ENCODE measurements around the gene MXRA8.

MXRA8 gene

DNA sequence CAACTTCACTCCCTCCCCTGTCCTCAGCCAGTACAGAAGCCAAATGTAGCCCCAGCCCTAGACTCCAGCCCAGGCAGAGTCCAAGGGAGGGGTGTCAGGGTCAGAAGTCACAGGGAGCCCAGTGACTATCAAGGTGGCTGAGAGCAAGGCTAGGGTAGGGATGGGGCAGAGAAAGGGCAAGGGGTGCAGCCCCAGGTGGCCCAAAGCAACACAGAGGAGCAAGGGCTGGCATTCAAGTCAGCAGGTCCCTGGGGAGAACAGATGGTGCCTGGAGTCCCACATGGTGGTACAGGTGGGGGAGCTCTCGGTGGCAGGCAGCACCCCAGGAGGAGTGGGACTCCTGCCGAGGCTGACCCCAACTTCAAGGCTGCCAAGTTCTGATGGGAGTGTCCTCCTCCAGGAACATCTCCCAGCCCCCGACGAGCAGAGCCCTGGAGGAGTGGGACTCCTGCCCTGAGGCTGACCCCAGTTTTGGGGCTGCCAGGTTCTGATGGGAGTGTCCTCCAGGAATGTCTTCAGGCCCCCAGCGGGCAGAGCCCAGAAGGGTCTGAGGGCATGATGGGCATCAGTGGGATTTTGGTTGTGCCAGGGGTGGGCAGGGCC lies 5.5 kb downstream of the MXRA8 start:
- no peaks in the 10 kb centered on the region for H3K9me2 ChIP-seq (replicated peaks; ENCODE audit: insufficient read depth, low read length)
- no peaks in the 10 kb centered on the region for H3K36me3 ChIP-seq (replicated peaks; ENCODE audit: insufficient read depth, low read length)
- no peaks in the 10 kb centered on the region for H3F3A ChIP-seq (ENCODE audit: insufficient read depth, low read length)
- H3K79me2 ChIP-seq (ENCODE audit: low read length): peaks cover 7% of the 10 kb centered on the region
- no peak overlapping the region for H3K4me3 ChIP-seq (ENCODE audit: low read length)
- peaks cover 32% of the 10 kb centered on the region for H3K27me3 ChIP-seq (replicated peaks; ENCODE audit: insufficient read depth, low read length)
- TF ChIP-seq EZH2 (optimal IDR thresholded peaks at IDR 0.05; ENCODE audit: low read depth, low read length) (no peak), EZH2phosphoT487 (IDR thresholded peaks at IDR 0.05; ENCODE audit: low read length) (no peak)
- TF ChIP-seq, protein P1, sequence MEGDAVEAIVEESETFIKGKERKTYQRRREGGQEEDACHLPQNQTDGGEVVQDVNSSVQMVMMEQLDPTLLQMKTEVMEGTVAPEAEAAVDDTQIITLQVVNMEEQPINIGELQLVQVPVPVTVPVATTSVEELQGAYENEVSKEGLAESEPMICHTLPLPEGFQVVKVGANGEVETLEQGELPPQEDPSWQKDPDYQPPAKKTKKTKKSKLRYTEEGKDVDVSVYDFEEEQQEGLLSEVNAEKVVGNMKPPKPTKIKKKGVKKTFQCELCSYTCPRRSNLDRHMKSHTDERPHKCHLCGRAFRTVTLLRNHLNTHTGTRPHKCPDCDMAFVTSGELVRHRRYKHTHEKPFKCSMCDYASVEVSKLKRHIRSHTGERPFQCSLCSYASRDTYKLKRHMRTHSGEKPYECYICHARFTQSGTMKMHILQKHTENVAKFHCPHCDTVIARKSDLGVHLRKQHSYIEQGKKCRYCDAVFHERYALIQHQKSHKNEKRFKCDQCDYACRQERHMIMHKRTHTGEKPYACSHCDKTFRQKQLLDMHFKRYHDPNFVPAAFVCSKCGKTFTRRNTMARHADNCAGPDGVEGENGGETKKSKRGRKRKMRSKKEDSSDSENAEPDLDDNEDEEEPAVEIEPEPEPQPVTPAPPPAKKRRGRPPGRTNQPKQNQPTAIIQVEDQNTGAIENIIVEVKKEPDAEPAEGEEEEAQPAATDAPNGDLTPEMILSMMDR (IDR thresholded peaks at IDR 0.05; ENCODE audit: low read length): no peak
- no peak overlapping the region for H3K9ac ChIP-seq (ENCODE audit: low read length)
- no peak for DNase-seq
- H3K4me1 ChIP-seq (ENCODE audit: low read length): no peaks in the 10 kb centered on the region
- H4K20me1 ChIP-seq (ENCODE audit: insufficient read depth, low read length): no peaks in the 10 kb centered on the region
- H2AFZ ChIP-seq (ENCODE audit: low read length): no peak overlapping the region
- H3K27ac ChIP-seq (ENCODE audit: low read length): no peak overlapping the region
- H3K4me2 ChIP-seq (ENCODE audit: low read depth, low read length): no peak overlapping the region
- no peaks in the 10 kb centered on the region for H3K9me3 ChIP-seq (replicated peaks; ENCODE audit: insufficient read depth, low read length)

DNA sequence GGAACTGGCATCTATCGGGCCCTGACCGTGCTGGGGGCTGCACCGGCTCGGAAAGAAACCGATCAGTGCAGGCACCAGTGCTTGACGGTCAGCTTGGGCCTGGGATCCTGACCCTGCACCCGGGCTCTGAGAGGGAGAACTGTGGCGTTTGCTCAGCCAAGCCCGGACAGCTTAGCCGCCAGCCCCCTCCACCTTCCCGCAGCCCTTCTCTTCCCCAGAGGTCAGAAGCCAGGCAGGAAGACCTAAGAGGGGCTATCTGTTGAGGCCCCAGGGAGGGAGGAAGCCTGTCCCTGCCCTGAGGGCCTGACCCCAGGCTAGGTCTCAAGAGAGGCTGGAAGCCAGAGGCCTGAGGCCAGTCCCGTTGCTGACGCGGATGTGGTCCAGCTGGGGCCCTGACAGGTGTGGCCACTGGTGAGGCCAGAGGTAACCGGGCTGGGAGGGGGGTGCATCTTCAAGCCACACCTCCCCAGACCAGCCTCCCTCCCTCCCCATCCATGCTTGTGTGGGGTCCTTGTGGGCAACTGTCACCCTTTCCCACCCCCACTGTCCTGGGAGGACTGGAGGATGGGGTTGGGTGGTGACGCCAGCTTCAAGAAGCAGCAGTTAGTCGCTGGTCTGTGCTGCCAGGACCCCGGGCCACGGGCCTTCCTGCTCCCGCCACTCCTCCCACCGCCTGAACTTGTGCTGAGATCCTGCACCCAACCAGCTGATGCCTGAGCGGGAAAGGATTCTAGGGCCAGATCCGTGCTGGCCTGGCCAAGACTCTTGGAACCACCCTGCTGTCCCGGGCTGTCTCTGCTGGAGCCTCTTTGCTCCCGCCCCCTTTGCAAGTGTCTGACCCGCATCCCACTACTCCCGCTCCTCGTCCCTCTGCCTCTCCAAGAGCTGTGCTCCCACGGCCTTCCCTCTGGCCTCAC lies 6.6 kb downstream of the MXRA8 start:
- Histone ChIP-seq H3K9me3 (replicated peaks; ENCODE audit: insufficient read depth, low read length) (no peaks in the 10 kb centered on the region), H3K4me2 (ENCODE audit: low read depth, low read length) (no peak overlapping the region), H2AFZ (ENCODE audit: low read length) (no peak overlapping the region), H4K20me1 (ENCODE audit: insufficient read depth, low read length) (no peaks in the 10 kb centered on the region), H3F3A (ENCODE audit: insufficient read depth, low read length) (no peaks in the 10 kb centered on the region), H3K4me3 (ENCODE audit: low read length) (no peak overlapping the region), H3K36me3 (replicated peaks; ENCODE audit: insufficient read depth, low read length) (no peaks in the 10 kb centered on the region), H3K79me2 (ENCODE audit: low read length) (peaks cover 17% of the 10 kb centered on the region), H3K9ac (ENCODE audit: low read length) (no peak overlapping the region), H3K27me3 (replicated peaks; ENCODE audit: insufficient read depth, low read length) (peaks cover 29% of the 10 kb centered on the region), H3K4me1 (ENCODE audit: low read length) (no peaks in the 10 kb centered on the region), H3K27ac (ENCODE audit: low read length) (no peak overlapping the region), H3K9me2 (replicated peaks; ENCODE audit: insufficient read depth, low read length) (no peaks in the 10 kb centered on the region)
- DNase-seq: no peak
- TF ChIP-seq, protein P1 (IDR thresholded peaks at IDR 0.05; ENCODE audit: low read length): no peak
- no peak for TF ChIP-seq EZH2phosphoT487 (IDR thresholded peaks at IDR 0.05; ENCODE audit: low read length)
- TF ChIP-seq EZH2 (optimal IDR thresholded peaks at IDR 0.05; ENCODE audit: low read depth, low read length): no peak

DNA sequence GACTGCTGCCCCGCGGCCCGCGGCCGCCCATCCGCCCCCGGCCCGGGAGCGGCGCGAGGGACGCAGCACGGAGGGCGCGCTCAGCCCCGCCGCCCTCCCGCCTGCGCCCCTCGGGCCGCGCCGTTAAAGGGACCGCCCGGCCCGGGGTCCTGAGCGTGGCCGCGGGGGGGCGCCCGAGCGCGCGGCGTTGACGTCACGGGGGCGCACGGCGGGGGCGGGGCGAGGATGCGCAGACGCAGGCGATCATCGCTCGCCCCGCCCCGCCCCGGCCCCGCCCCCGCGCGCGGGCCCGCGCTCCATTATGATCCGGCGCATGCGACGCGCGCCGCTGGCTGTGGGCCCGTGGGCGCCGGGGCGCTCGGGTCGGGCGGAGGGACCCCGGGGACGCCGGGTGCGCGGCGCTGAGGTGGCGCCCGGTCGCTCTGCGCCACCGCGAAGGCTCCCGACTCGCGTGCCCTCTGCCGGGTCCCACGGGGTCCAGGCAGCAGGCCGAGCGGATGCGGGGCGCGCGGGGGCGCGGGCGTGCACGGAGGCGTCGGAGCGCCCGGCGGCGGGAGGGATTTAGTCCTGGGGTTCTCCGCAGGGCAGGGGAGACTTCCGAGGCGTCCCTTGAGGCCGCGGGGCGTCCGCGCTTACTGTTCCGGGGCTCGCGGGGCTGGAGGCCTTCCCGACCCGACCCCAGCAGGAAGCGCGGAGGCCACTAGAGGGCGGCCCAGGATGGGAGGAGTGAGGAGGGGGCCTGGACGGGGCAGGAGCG lies 8.9 kb downstream of the MXRA8 start, which contains the start of gene DVL1:
TSS of gene DVL1 (minus strand) at position 163 of the 757 bp plus-strand sequence. CDS start 353 bp downstream, outside the sequence.
- DNase-seq: peak; percentile 67
- H3K36me3 ChIP-seq (replicated peaks; ENCODE audit: insufficient read depth, low read length): no peaks in the 10 kb centered on the region
- no peaks in the 10 kb centered on the region for H3K9me2 ChIP-seq (replicated peaks; ENCODE audit: insufficient read depth, low read length)
- H3F3A ChIP-seq (ENCODE audit: insufficient read depth, low read length): no peaks in the 10 kb centered on the region
- H3K4me1 ChIP-seq (ENCODE audit: low read length): no peaks in the 10 kb centered on the region
- no peak within 1 kb of the TSS for H2AFZ ChIP-seq (ENCODE audit: low read length)
- peak within 1 kb of the TSS; percentile 81 for H3K9ac ChIP-seq (ENCODE audit: low read length)
- peaks cover 22% of the 10 kb centered on the region for H3K79me2 ChIP-seq (ENCODE audit: low read length)
- TF ChIP-seq EZH2 (optimal IDR thresholded peaks at IDR 0.05; ENCODE audit: low read depth, low read length) (no peak), EZH2phosphoT487 (IDR thresholded peaks at IDR 0.05; ENCODE audit: low read length) (no peak)
- TF ChIP-seq, protein P1 (IDR thresholded peaks at IDR 0.05; ENCODE audit: low read length): peak; percentile 39; the same call in 1 of the 2 replicates
- H3K27me3 ChIP-seq (replicated peaks; ENCODE audit: insufficient read depth, low read length): peaks cover 28% of the 10 kb centered on the region
- H4K20me1 ChIP-seq (ENCODE audit: insufficient read depth, low read length): no peaks in the 10 kb centered on the region
- no peaks in the 10 kb centered on the region for H3K9me3 ChIP-seq (replicated peaks; ENCODE audit: insufficient read depth, low read length)
- H3K4me3 ChIP-seq (ENCODE audit: low read length): peak within 1 kb of the TSS; percentile 74
- H3K27ac ChIP-seq (ENCODE audit: low read length): no peak within 1 kb of the TSS
- H3K4me2 ChIP-seq (ENCODE audit: low read depth, low read length): peak within 1 kb of the TSS; percentile 94
